LNCaP clone FGC (cell line): ENCODE results near the gene LHX1.

Experiments
- DNase-seq: peaks from one replicate; pipeline ENCODE4 v3.0.0-alpha.2; 2011; ENCODE audit warnings: low read depth
- H3K4me3 ChIP-seq: 2 replicates; pipeline ENCODE4 v1.5.1; 2011; ENCODE audit warnings: mild to moderate bottlenecking, low read depth, low read length, control low read depth
- CTCF ChIP-seq: IDR thresholded peaks from 2 replicates; pipeline ENCODE4 v1.5.1; 2012; ENCODE audit warnings: mild to moderate bottlenecking; ENCODE audit not compliant: control insufficient read depth, insufficient read depth; ENCODE audit errors: extremely low read depth

The LHX1 gene

GRCh38 chr17:36948717-36949460 lies 11.6 kb downstream of the LHX1 start, which contains the start of gene AATF:
TSS of gene AATF (plus strand) at chr17:36948954. CDS start at chr17:36949126, 172 bp downstream.
- H3K4me3 ChIP-seq = peak within 1 kb of the TSS; percentile 92
- DNase-seq = peak; percentile 87
- no peak for TF ChIP-seq CTCF

GRCh38 chr17:36949461-36949927 lies 12.2 kb downstream of the LHX1 start:
- peak overlapping the region; percentile 92 for H3K4me3 ChIP-seq
- DNase-seq = no peak
- TF ChIP-seq CTCF = no peak

GRCh38 chr17:36950027-36950426 lies 12.8 kb downstream of the LHX1 start:
- no peak for TF ChIP-seq CTCF
- peak overlapping the region; percentile 92 for H3K4me3 ChIP-seq
- DNase-seq = no peak

GRCh38 chr17:36951084-36951789 lies 14.0 kb downstream of the LHX1 start:
- no peak for DNase-seq
- no peak for TF ChIP-seq CTCF
- no peak overlapping the region for H3K4me3 ChIP-seq

GRCh38 chr17:36971508-36971907 lies 34.2 kb downstream of the LHX1 start:
- no peak for DNase-seq
- TF ChIP-seq CTCF = no peak
- H3K4me3 ChIP-seq = no peak overlapping the region

- no peak overlapping the region for H3K4me3 ChIP-seq
- TF ChIP-seq CTCF = no peak
- no peak for DNase-seq
Observed at GRCh38 chr17:36972186-36972700, 35.0 kb downstream of the LHX1 start.
